H9 (cell line): ENCODE measurements around the gene MAP3K20. TPM values are rescaled to one million over a fixed set of nuclear protein-coding genes. Genes with fewer than 3 reads are reported as not detected.

ENCODE experiments used
- DNase-seq: peaks from one replicate; pipeline ENCODE4 v3.0.0-alpha.2; 2017
- H2AFZ ChIP-seq: one replicate; pipeline ENCODE4 v1.6.1; 2013; ENCODE audit warnings: mild to moderate bottlenecking, low read length, control low read depth, moderate library complexity
- H2AK5ac ChIP-seq: 2 replicates; pipeline ENCODE4 v1.6.1; 2013; ENCODE audit warnings: low read length, control low read depth, mixed read lengths; ENCODE audit not compliant: insufficient read length
- H2BK120ac ChIP-seq: one replicate; pipeline ENCODE4 v1.6.1; 2013; ENCODE audit warnings: low read depth, mild to moderate bottlenecking, low read length, control low read depth, inconsistent platforms; ENCODE audit not compliant: poor library complexity, severe bottlenecking
- H2BK12ac ChIP-seq: 2 replicates; pipeline ENCODE4 v1.6.1; 2013; ENCODE audit warnings: low read length, control low read depth, mixed read lengths, low read depth; ENCODE audit not compliant: insufficient read length
- H2BK15ac ChIP-seq: 2 replicates; pipeline ENCODE4 v1.6.1; 2013; ENCODE audit warnings: low read depth, low read length, control low read depth
- H2BK20ac ChIP-seq: one replicate; pipeline ENCODE4 v1.6.1; 2013; ENCODE audit warnings: low read depth, mild to moderate bottlenecking, low read length, control low read depth, inconsistent platforms; ENCODE audit not compliant: poor library complexity, severe bottlenecking
- H2BK5ac ChIP-seq: 2 replicates; pipeline ENCODE4 v1.6.1; 2013; ENCODE audit warnings: low read length, control low read depth, mixed read lengths; ENCODE audit not compliant: insufficient read length
- H3K14ac ChIP-seq: 2 replicates; pipeline ENCODE4 v1.6.1; 2013; ENCODE audit warnings: low read length, control low read depth; ENCODE audit not compliant: insufficient read depth
- H3K18ac ChIP-seq: 2 replicates; pipeline ENCODE4 v1.6.1; 2013; ENCODE audit warnings: low read depth, mild to moderate bottlenecking, mixed read lengths, low read length, control low read depth; ENCODE audit not compliant: insufficient read length
- H3K23ac ChIP-seq: 2 replicates; pipeline ENCODE4 v1.6.1; 2013; ENCODE audit warnings: low read length, control low read depth, mixed read lengths, low read depth; ENCODE audit not compliant: insufficient read length
- H3K23me2 ChIP-seq: 2 replicates; pipeline ENCODE4 v1.6.1; 2013; ENCODE audit warnings: low read depth, mild to moderate bottlenecking, mixed read lengths, low read length, control low read depth; ENCODE audit not compliant: insufficient read length, poor library complexity, severe bottlenecking
- H3K27ac ChIP-seq: 2 replicates; pipeline ENCODE4 v1.5.1; 2013; ENCODE audit warnings: low read length, control low read depth, mixed read lengths, low read depth; ENCODE audit not compliant: insufficient read length
- H3K27me3 ChIP-seq: 2 replicates; pipeline ENCODE4 v1.6.1; 2013; ENCODE audit warnings: low read length, control low read depth, inconsistent platforms; ENCODE audit not compliant: insufficient read depth
- H3K4ac ChIP-seq: 2 replicates; pipeline ENCODE4 v1.6.1; 2013; ENCODE audit warnings: low read depth, mild to moderate bottlenecking, control low read depth, inconsistent platforms, low read length, moderate library complexity
- H3K4me1 ChIP-seq: 2 replicates; pipeline ENCODE4 v1.6.1; 2013; ENCODE audit warnings: low read length, control low read depth, inconsistent platforms; ENCODE audit not compliant: insufficient read depth
- H3K4me2 ChIP-seq: 2 replicates; pipeline ENCODE4 v1.6.1; 2013; ENCODE audit warnings: low read length, control low read depth, mixed read lengths; ENCODE audit not compliant: insufficient read length, insufficient read depth
- H3K56ac ChIP-seq: 2 replicates; pipeline ENCODE4 v1.6.1; 2013; ENCODE audit warnings: low read depth, mild to moderate bottlenecking, mixed read lengths, low read length, control low read depth; ENCODE audit not compliant: insufficient read length
- H3K79me1 ChIP-seq: 2 replicates; pipeline ENCODE4 v1.6.1; 2013; ENCODE audit warnings: low read depth, mild to moderate bottlenecking, moderate library complexity, low read length, control low read depth, inconsistent platforms; ENCODE audit not compliant: insufficient read depth, poor library complexity, severe bottlenecking
- H3K79me2 ChIP-seq: 2 replicates; pipeline ENCODE4 v1.6.1; 2013; ENCODE audit warnings: low read length, control low read depth, inconsistent platforms; ENCODE audit not compliant: insufficient read depth
- H3K9ac ChIP-seq: 2 replicates; pipeline ENCODE4 v1.6.1; 2013; ENCODE audit warnings: low read length, control low read depth, mixed read lengths; ENCODE audit not compliant: insufficient read length; ENCODE audit errors: extremely low read depth
- H3K9me3 ChIP-seq: one replicate; pipeline ENCODE4 v1.6.1; 2013; ENCODE audit warnings: low read depth, low read length, inconsistent platforms; ENCODE audit not compliant: control insufficient read depth
- H3T11ph ChIP-seq: one replicate; pipeline ENCODE4 v1.6.1; 2013; ENCODE audit warnings: mild to moderate bottlenecking, low read length, control low read depth, inconsistent platforms
- H4K20me1 ChIP-seq: one replicate; pipeline ENCODE4 v1.6.1; 2013; ENCODE audit not compliant: control insufficient read depth, insufficient read length, insufficient read depth
- H4K5ac ChIP-seq: 2 replicates; pipeline ENCODE4 v1.6.1; 2013; ENCODE audit warnings: low read depth, mild to moderate bottlenecking, mixed read lengths, low read length, control low read depth; ENCODE audit not compliant: insufficient read length
- H4K8ac ChIP-seq: replicated peaks from 2 replicates; pipeline ENCODE4 v1.6.1; 2013; ENCODE audit warnings: low read length, control low read depth, mixed read lengths, low read depth; ENCODE audit not compliant: insufficient read length
- H4K91ac ChIP-seq: 2 replicates; pipeline ENCODE4 v1.6.1; 2013; ENCODE audit warnings: low read depth, mild to moderate bottlenecking, moderate library complexity, mixed read lengths, low read length, control low read depth; ENCODE audit not compliant: insufficient read length
- H3K27ac Mint-ChIP-seq, 3 experiments: 2 replicates in 2 of 3; 3 replicates in 1 of 3; pipeline ENCODE4 v1.8.0; 2020 to 2021; ENCODE audit warnings: mixed read lengths in 3 of 3, mild to moderate bottlenecking in 1 of 3, moderate library complexity in 1 of 3
- H3K27me3 Mint-ChIP-seq: 2 replicates; pipeline ENCODE4 v1.8.0; 2021; ENCODE audit warnings: low read depth, mild to moderate bottlenecking, moderate library complexity, mixed read lengths
- H3K36me3 Mint-ChIP-seq, 3 experiments: 2 replicates in 2 of 3; 3 replicates in 1 of 3; pipeline ENCODE4 v1.8.0; 2020 to 2021; ENCODE audit warnings: low read depth in 3 of 3, mixed read lengths in 3 of 3; ENCODE audit not compliant: insufficient read depth in 1 of 3
- H3K4me1 Mint-ChIP-seq, 2 experiments: 2 replicates each; pipeline ENCODE4 v1.8.0; 2020; ENCODE audit warnings: mixed read lengths in 2 of 2
- H3K4me3 Mint-ChIP-seq, 2 experiments: 2 replicates in 1 of 2; 3 replicates in 1 of 2; pipeline ENCODE4 v1.8.0; 2020 to 2021; ENCODE audit warnings: mild to moderate bottlenecking in 2 of 2, mixed read lengths in 2 of 2, moderate library complexity in 1 of 2
- H3K9me3 Mint-ChIP-seq, 2 experiments: 2 replicates in 1 of 2; 3 replicates in 1 of 2; pipeline ENCODE4 v1.8.0; 2020; ENCODE audit warnings: mild to moderate bottlenecking in 2 of 2, mixed read lengths in 2 of 2, moderate library complexity in 1 of 2
- CTCF ChIP-seq: fragments of 200-600 bp; sonication (generic); conservative IDR thresholded peaks from 3 replicates; pipeline ENCODE4 v1.8.0; 2021; ENCODE audit warnings: antibody characterized with exemption, mild to moderate bottlenecking
- whole genome bisulfite sequencing: extraction: QIAGEN DNeasy Blood & Tissue Kit; methylation state at CpG from one replicate; pipeline ENCODE4 v1.1.7; 2013; ENCODE audit warnings: missing lambda C conversion rate, low lambda C conversion rate, mixed read lengths; ENCODE audit not compliant: insufficient read length; ENCODE audit errors: extremely low coverage; 5-methylcytosine and 5-hydroxymethylcytosine counted together
- total RNA-seq: library from RNA; stranded (reverse); gene quantifications from 2 replicates; pipeline ENCODE4 v1.2.1, GENCODE V29; 2021

The MAP3K20 gene
- total RNA-seq, 1 experiment from 2014 or later, result 8.7 TPM

GRCh38 chr2:173288561-173288960 lies 212.9 kb downstream of the MAP3K20 start:
- no peak overlapping the region for H2AK5ac ChIP-seq
- H2BK15ac ChIP-seq, result no peak overlapping the region
- H3K18ac ChIP-seq, result no peak overlapping the region
- no peaks in the 10 kb centered on the region for H3K27me3 Mint-ChIP-seq
- no peak overlapping the region for H2BK12ac ChIP-seq
- no peaks in the 10 kb centered on the region for H3K79me1 ChIP-seq
- no peak overlapping the region for H3K27ac ChIP-seq
- no peak overlapping the region for H4K91ac ChIP-seq
- H3K56ac ChIP-seq, result no peak overlapping the region
- peaks cover 0 to 8% of the 10 kb centered on the region in 2 experiments; a peak in 1 of 4 replicates for H3K4me1 Mint-ChIP-seq
- no peaks in the 10 kb centered on the region for H3K27me3 ChIP-seq
- peaks cover 0 to 9% (median 0%) of the 10 kb centered on the region in 3 experiments; a peak in 4 of 7 replicates for H3K36me3 Mint-ChIP-seq
- no peak overlapping the region for H4K8ac ChIP-seq
- no peak overlapping the region for H3K27ac Mint-ChIP-seq
- H2BK20ac ChIP-seq, result no peak overlapping the region
- no CpG with 5 or more reads among the region's 3 CpGs for WGBS
- no peaks in the 10 kb centered on the region for H3K23me2 ChIP-seq
- H3K9me3 ChIP-seq, result no peaks in the 10 kb centered on the region
- no peak overlapping the region for H2AFZ ChIP-seq
- H3K9ac ChIP-seq, result no peak overlapping the region
- no peak for TF ChIP-seq CTCF
- no peak for DNase-seq
- H3T11ph ChIP-seq, result no peak overlapping the region
- H3K4ac ChIP-seq, result no peak overlapping the region
- no peak overlapping the region for H4K5ac ChIP-seq
- H3K14ac ChIP-seq, result no peak overlapping the region
- H3K4me1 ChIP-seq, result no peaks in the 10 kb centered on the region
- H3K4me2 ChIP-seq, result no peak overlapping the region
- no peaks in the 10 kb centered on the region for H4K20me1 ChIP-seq
- H2BK5ac ChIP-seq, result no peak overlapping the region
- H2BK120ac ChIP-seq, result no peak overlapping the region
- H3K9me3 Mint-ChIP-seq, result peaks cover 0 to 5% of the 10 kb centered on the region in 2 experiments; a peak in 3 of 5 replicates
- H3K23ac ChIP-seq, result no peak overlapping the region
- H3K4me3 Mint-ChIP-seq, result no peak overlapping the region
- no peaks in the 10 kb centered on the region for H3K79me2 ChIP-seq
